HG02610 (cell line): Measurements from ENCODE around the gene DLX4.

Experiments
- ATAC-seq: cut with Tn5 transposase; IDR thresholded peaks from one replicate; pipeline ENCODE4 v1.9.1; 2021; ENCODE audit warnings: mild to moderate bottlenecking, moderate library complexity; ENCODE audit not compliant: unreplicated experiment

The DLX4 gene

DNA sequence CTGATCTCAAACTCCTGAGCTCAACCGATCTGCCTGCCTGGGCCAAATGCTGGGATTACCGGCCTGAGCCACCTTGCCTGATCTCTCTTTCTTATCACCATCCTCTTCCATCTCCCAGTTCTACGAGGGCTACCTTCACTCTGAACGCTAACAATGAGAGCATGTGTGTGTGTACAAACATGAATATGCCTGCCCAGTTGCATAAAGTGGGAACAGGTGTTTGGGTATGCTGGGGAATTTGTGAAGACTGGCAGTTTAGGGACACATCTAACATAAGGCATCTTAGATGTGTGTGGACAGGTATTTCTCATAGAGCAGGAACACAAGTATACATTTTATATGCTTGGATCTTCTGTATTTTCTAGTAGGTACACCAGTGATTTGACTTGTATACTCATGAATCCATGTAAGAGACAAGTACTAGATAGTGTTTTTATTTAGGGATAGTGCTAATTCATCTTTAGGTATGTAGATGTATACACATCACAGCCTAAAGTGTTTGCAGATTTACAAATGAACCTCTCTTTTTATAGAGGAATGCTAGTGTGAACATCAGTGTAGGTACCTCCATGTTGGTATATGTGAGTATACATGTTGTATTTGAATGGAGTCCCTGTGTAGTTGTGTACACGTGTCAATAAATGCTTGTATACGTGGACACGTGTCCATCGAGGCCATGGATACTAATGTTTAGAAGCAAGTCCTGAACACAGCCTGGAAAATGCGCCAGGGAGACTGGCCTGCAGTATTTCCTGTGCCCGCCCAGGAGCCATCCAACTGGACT is 1.2 kb upstream of the DLX4 start:
- ATAC-seq, result no peak

DNA sequence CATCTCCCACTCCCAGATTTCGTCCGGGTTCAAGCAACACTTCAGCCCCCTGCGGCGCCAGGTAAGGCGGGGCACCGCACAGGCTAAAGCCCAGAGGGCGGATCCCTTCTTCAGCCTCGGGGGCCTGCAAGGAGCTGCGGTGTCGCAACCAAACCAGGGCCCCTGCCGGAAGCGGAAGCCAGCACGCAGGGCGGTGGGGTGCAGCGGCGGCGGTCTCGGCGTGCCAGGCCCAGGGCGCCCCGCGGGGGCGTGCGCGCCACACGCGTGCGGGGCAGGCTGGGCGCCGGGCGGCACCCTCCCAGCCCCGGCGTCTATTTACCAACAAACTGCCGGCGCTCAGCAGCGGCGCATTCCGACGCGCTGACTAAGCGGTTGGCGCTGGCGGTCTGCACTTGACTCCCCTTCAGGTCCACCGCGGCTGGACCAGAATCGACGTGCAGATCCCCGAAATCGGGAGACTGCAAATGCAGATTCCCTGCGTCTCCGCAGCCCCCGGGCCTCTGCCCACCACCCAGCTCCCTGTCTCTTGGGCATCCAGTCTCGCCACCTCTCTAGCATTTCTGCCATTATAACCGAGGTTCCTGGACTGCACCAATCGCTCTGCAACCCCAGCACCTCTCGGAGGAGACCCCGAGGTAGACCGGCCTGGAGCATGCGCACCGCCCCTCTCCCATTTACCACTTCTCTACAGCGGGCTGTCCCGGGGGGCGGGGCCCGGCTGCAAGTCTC is 421 bp upstream of the DLX4 start:
- ATAC-seq, result no peak

DNA sequence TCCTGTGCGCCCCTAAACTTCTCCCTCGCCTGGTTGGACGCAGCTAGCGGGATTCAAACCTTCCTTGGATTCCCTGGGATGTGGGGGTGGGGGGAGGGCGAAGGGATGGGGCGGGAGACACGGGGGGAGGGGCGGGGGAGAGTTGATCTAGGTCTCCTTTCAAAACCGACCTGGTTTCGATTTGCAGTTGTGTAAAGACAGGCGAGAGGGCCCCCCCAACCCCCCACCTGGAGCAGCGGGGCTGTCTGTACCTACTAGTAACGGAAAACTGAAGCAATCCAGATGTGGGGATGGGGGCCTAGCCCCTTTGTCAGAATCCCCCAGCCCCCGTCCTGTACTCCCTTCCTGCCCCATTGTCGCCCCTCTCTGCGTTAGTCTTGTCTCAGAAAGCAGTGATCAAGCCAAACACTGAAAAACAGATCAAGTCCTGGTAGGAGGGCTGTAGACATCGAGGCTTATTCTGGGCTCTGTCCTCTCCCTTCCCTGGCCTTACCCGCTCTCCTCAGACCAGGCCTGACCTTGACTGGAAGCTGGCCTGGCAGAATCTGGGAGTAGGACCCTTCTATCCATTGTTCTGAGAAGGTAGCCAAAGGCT is 902 bp downstream of the DLX4 start:
- ATAC-seq, result no peak

DNA sequence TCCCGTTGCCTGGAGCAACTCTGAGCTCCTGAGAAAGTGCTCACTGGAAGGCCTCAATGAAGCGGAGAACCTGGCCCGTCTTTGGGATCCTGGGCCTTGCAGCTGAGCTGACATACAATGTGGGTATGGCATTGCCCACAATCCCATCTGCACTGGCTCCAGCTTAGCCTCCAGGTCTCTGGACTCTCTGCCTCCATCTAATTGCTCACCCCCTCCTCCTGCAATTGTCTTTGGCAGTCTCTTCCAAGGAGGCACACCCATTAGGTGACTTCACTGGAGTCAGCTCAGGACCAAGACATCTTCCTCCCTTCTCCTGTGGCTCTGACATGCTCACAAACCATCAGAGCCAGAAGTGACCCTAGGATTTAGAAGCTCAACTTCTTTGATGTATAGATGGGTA is 1.5 kb downstream of the DLX4 start:
- ATAC-seq, result no peak

DNA sequence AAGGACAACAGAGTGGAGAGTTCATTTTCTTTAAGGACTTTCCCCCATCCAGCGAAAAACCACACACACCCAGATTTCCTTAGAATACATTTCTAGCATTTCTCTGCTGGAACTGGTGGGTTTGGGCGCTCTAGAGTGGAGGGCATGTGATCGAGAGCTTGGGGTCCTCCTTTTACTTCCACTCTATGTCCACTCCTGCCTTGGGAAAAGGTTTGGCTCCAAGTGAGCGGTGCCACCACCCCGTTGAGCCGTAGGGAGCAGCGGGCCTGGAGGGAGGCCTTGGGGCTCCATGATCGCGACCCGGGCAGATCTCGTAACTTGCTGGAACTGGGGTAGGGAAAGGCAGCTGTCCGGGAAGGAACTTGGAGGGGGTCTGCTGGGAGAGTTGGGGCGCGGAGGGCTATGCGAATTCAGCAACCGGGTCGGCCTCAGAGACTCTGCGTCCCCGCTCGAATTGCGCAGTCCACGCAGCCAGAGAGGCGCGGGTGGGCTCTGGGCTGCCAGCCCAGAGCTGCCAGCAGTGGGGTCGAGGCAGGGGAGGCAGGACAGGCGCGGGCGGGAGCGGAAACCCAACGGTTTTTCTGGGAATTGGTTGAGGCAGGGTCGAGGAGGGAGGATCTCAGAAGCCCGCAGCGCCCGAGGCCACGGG is 2.3 kb downstream of the DLX4 start:
- ATAC-seq, result no peak

DNA sequence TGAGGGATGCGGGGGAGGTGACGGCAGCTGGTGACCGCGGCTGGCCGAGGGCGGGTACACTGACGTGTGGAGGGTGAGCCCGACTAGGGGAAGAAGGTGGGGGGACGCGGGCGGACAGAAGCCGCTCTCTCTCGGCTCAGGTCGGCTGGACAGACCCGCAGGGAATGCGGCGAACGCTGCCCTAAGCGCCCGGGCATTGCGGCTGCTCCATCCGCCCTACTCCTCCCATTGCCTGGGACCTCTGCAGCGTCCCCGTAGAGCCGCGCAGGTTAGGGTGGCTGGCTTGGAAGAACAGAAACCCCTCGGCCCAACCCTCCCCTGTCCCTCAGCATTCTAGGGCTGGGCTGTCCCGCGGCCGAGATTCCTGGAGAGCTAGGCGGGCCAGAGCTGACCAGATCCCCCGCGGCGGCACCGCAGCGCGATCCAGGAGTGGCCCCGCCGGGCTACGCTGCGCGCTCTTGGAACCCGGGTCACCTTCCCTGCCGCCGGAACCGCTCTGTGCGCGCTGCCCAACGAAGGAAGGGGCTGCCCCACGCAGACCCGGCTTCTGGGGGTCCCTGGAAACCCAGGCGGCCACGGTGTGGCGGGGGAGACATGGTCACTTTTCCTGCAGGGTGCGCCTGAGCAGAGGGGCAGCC is 3.0 kb downstream of the DLX4 start:
- no peak for ATAC-seq

DNA sequence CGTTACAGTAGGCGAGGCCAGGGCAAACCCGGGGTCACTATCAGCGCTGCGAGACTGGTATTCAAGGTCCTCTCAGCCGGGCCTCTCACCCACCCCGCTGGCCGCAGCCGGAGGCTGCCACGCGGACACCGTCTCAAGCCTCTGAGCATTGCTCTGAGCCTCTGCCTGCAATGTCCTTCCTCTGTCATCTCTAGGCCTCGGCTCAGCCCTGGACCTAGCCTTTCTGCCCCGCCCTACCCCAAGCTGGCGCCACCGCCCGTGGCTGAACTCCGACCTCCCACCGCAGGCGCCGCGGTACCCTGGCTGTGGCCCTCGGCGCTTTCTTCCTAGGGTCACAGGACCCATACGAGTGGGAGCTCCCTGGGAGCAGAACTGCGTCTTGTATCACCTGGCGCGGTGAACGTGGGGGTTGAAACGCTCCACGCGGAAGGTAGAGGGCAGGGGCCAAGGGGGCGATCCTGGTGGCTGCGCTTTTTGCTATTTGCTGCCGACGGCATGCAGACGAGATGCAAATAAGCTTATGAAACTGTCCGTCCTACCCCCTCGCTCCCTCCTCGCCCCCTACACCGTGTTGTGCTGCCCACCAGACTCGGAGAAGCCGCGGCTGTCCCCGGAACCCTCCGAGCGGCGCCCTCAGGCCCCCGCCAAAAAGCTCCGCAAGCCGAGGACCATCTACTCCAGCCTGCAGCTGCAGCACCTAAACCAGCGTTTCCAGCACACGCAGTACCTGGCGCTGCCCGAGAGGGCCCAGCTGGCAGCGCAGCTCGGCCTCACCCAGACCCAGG is 3.7 kb downstream of the DLX4 start:
- ATAC-seq, result no peak

DNA sequence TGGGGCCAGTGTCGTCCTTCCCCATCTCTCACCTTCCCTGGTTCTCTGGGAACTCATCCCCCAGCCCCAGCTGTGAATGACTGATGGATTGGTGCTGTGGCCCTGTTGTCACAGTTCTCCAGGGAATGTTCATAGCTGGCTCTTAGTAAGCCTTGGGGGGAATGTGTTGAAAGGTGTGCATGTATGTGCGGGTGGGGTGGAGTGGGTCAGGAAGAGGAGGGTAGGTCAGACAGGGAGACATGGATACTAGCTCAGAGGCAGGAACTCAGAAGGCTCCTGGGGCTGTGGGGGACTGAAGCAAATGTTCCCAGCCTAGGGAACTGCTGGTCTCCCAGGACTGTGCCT is 4.3 kb downstream of the DLX4 start:
- ATAC-seq, result no peak

DNA sequence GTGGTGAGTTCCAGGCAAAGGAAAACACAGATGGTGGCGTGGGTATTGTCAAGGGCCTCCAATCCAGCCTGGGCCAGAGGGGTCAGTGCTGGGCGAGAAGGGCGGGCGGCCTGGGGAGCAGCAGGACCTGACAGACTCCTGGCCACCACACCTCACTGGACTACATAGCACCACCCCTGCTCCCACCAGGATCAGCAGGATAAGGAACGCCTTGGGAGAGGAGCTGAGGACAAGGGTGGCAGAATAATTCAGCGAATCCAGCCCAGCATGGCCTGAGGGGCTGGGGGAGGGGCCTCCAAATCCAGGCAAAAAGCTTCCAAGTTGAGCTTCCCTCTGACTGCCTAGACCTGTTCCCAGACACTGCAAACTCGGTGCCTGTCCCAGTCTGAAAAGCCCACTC is 6.5 kb downstream of the DLX4 start:
- no peak for ATAC-seq

DNA sequence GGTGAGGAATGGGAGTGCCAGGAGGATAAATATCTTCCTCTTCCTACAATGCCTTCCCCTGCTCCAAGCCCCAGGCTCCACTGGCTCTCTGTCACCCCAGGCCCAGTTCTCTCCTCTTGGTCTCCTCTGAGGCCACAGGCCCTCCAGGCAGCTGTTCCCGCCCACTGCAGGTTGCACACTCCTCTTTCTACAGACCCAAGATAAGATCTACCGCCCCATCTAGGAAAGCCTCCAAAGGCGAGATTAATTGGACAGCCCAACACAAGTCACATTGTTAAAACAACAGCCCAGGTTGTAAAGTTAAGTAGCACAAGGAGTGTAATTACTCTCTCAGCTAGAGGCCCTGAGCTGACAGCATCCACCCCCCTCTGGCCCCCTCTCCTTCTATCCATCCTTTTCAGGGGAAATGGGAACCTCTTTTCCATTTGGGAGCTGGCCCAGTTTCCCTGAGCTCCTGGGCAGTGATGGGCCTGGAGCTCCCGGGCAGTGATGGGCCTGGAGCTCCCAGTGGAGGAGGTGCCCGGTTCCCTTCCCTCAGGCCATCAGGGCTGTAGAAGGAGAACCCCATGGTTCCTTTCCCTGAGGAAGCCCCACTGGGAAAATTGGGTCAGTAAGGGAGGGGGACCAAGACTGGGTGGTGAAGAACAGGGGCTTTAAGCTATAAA is 7.3 kb downstream of the DLX4 start:
- no peak for ATAC-seq

DNA sequence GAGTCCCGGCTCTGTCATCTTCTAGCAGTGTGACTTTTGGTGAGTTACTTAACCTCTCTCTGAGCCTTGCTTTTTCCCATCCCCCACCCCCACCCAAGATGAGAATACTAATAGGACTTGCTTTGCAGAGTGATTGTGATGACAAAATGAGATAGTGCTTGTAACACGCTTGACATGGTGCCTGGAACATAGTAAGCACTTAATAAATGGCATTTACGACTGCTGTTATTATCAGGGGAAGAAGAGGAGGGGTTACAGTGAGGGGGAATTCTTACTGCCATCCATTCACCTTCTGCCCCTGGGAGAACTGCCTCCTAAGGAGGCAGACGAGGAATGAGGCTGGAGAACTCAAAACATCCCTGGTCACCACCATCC is 7.8 kb downstream of the DLX4 start:
- ATAC-seq, result no peak

DNA sequence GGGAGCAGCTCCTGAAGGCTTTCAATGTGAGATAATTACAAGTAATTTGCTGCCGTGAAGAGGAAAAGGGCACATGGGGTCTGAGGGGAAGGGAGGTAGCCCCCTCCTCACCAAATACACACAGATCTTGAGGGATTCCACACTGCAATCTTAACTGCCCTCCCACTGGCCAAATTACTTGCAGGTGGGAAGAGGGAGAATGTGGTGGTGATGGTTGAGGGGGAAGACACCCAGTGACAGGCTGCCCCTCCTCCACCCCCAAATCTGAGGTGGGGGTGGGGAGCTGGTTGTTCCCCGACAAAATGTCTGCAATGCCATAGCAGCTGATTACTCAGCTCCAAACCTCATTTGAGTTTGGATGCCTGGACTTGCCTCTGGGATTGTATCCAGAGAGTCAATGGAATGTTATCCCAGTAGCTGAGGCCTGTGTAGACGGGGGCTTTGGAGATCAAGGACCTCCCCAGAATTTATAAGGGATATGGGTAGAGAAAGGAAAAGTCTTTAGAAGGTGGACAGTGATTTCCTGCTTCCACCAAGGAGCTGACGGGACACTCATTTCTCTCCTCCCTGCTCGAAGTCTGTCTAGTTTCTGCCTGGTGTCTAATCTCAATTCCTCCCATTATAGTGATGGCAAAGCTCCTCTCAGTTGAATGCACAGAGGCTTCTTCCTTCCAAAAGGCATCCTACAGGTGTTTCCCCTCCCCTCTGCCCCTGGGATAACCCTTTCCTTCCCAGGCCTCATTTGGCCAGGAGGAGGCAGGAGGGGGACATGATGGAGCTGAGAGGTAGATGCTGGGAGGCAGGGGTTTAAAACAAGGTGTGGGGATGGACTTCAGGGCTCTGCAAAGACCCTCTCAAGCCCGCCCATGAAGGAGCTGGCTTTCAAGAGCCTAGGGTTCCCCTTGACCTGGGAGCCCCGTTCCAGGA is 8.7 kb downstream of the DLX4 start:
- no peak for ATAC-seq

DNA sequence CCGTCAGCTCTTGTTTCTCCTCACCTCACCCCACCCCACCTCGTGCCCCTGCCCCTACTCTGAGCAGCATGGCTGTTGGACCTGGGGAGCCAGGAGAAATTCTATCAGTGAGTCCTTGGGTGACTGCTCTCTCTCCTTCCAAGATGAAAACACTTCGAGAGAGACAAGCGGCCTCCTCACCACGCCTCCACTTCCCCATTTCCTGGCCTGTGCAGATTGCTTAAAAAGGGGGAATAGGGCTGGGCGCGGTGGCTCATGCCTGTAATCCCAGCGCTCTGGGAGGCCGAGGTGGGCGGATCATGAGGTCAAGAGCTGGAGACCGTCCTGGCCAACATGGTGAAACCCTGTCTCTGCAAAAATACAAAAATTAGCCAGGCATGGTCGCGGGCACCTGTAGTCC is 9.5 kb downstream of the DLX4 start:
- no peak for ATAC-seq

DNA sequence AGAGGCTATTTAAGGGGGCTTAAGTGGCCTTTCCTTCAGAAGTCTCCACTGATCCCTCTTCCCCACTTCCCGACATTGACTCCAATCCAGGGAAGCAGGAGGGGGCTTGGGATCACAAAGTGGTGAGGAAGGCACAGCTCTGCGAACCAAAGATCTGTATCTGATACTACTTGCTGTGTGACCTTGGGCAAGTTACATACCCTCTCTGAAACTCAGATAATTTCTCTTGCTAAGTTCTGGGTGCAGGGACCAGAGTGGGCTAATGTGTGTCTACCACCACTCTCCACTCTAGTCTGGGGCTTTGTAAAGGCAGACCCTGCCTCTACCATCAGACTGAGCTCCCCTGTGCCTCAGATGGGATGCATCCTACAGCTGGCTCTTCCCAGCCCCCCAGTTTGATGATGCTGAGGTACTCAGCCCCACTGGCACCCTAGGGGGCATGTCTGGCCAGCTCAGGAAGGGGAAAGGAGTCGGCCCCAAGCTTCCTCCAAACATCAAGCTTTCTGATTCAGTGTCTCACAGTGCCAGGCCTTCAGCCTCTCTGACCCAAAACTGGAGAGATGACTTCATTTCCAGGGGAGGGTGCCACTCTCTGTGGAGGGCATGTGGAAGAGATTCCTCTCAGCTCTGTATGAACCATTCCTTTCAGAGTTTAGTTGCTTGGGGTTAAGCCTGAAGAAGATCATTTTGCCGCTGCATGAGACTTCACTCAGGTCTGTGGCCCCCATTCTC is 10.9 kb downstream of the DLX4 start:
- no peak for ATAC-seq

DNA sequence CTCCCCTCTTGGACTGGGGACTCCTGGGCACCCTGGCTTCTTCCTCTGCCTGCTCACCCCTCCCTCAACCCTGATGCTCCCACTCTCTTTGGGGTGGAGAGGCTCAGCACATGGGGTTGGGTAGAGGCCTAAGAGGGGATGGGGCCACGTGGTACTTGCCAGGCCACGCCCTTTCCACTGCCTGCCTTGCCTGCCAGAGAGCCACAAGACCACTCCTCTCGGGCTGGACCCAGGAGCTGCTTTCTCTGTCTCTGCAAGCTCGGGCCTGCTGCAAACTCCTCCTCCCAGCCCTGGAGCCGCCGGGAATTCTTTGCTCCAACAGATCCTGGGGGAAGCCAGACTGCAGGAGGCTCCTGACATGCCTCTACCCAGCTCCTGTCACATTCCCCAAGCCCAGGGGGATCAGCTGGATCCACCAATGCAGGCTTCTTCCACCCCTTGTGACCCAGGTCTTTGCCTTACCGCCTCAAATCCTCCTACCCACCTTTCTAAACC is 11.8 kb downstream of the DLX4 start:
- no peak for ATAC-seq

DNA sequence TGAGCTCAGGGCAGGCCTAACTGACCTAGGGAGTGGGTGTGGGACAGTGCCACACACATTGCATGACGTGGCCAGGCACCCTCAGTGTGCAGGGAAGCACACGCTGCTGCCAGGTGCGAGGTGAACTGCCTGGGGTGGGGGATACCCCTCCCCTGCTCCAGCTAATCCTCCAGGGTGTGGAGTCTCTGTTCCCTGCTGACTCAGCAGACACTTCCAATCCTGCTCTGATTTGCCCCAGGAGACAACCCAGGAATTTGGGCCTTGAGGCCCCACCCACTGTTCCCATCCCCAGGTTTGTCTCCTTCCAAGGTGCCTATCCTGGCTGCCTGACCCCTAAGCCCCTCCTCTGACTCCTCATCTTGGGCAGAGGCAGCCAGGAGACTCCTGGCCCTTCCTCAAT is 15.3 kb downstream of the DLX4 start:
- ATAC-seq, result no peak

DNA sequence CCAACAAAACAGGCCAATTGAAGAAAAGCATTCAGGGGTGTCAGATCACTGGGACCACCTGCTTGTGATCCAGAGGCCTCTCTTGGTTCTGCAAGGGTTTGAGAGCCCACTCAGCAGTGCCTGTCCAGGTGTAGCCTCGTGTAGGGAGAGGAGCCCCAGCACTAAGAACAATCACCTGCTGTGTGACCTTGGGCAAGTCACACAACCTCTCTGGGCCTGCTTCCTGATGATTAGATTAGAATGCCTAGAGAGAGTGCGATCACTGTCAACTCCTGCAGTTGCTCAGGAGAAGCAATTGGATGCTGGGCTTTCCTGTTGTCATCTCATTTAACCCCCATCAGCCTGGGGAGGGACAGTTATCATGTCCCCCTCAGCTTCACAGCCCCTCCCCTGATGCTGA is 15.8 kb downstream of the DLX4 start:
- ATAC-seq, result no peak

DNA sequence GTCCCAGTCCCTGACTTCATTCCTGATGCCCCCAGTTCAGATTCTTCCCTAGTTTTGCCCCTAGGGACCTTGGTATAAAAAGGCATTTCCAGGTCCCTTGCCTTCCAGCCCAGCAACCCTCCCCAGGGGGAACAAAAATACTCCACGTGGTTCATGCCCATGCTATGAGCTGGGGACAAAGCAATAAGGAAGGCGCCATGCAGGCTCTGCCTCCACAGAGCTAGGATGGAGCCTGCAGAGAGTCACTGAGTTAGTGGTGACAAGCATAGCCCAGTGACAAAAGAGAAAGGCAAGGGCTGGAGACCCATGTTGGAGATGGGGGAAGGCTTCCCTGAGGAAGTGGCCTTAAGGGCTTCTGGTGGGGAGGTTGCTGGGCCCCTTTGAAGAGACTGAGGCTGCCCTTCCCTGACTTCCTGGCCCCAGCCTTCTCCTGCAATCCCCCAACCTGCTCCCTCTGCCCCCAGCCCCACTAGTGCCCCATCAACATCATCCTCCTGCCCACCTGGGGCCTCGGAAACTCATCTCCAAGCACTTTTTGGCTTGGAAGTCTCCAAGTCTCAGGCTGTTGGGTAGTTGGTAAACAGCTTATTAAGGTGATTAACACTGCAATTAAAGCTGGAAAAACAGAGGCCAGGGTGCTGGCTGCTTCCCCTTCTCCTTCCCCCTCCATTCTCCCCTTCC is 16.5 kb downstream of the DLX4 start:
- no peak for ATAC-seq
